Breast epithelium (tissue), 3 donors: ENCODE results near the gene FMNL2.

Experiments used
- POLR2A ChIP-seq: fragments of 450-650 bp; IDR thresholded peaks from one replicate; pipeline ENCODE4 v1.6.1; 2016; ENCODE audit warnings: antibody characterized with exemption, mild to moderate bottlenecking, moderate library complexity
- POLR2AphosphoS5 ChIP-seq, 3 donors: sonication (generic); formaldehyde crosslinking; IDR thresholded peaks; one replicate each; pipeline ENCODE4 v1.6.1; 2017; ENCODE audit warnings: antibody characterized with exemption in 3 of 3
- TF ChIP-seq, protein P1 (sequence below), 3 donors: fragments of 450-650 bp; IDR thresholded peaks; one replicate each; pipeline ENCODE4 v1.5.1; 2016 to 2017; ENCODE audit warnings: antibody characterized with exemption in 3 of 3, mild to moderate bottlenecking in 3 of 3, moderate library complexity in 3 of 3

DNA sequence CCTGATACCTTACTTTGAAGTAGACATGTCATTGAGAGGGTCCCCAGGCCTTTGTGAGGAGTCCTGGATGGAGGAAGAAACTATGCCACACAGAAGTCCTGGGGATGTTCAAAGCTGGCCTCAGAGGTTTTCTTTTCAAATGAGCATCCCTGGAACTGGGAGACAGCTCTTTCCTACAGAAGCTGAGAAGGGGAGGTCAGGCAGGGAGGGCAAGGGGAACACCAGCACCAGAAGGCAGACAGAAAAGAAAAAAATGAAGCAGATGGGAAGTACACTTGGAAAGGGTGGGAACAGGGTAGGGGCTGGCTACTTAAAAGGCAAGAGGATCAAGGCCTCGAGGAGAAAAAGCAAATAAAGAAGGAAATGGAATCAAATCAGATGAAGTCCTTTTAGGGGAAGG is 120.0 kb downstream of the FMNL2 start:
- TF ChIP-seq, protein P1, sequence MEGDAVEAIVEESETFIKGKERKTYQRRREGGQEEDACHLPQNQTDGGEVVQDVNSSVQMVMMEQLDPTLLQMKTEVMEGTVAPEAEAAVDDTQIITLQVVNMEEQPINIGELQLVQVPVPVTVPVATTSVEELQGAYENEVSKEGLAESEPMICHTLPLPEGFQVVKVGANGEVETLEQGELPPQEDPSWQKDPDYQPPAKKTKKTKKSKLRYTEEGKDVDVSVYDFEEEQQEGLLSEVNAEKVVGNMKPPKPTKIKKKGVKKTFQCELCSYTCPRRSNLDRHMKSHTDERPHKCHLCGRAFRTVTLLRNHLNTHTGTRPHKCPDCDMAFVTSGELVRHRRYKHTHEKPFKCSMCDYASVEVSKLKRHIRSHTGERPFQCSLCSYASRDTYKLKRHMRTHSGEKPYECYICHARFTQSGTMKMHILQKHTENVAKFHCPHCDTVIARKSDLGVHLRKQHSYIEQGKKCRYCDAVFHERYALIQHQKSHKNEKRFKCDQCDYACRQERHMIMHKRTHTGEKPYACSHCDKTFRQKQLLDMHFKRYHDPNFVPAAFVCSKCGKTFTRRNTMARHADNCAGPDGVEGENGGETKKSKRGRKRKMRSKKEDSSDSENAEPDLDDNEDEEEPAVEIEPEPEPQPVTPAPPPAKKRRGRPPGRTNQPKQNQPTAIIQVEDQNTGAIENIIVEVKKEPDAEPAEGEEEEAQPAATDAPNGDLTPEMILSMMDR (IDR thresholded peaks at IDR 0.05), result no peak
- TF ChIP-seq POLR2A (no peak), POLR2AphosphoS5 (IDR thresholded peaks at IDR 0.05) (no peak)
